HG03064 (cell line): Measurements from ENCODE around the gene MUC5B.
"Not testable (repeated sequence)": the region's sequence is repeated elsewhere in the genome, so short reads cannot be mapped to it uniquely, and the experiment has no call there.

Experiments
- ATAC-seq: cut with Tn5 transposase; IDR thresholded peaks from one replicate; pipeline ENCODE4 v1.9.1; 2021; ENCODE audit warnings: low read depth; ENCODE audit not compliant: unreplicated experiment

Gene MUC5B

DNA sequence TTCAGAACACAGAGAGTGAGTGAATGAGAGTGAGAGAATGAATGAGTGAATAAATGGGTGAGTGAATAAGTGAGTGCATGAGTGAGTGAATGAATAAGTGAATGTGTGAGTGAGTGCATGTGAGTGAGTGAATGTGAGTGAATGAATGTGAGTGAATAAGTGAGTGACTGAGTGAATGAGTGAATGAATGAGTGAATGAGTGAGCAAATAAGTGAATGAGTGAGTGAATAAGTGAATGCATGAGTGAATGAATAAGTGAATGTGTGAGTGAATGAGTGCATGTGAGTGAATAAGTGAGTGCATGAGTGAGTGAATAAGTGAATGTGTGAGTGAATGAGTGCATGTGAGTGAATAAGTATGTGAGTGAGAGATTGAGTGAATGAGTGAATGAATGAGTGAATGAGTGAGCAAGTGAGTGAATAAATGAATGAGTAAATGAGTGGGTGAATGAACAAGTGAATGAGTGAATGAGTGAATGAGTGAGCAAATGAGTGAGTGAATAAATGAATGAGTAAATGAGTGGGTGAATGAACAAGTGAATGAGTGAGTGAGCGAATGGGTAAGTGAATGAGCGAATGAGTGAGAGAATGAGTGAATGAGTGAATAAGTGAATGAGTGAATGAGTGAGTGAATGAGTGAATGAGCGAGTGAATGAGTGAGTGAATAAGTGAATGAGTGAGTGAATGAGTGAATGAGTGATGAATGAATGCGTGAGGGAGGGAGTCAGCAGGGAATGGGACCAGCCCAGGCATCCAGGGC, 21.3 kb upstream of the MUC5B start:
- no peak for ATAC-seq

GRCh38 chr11:1202154-1202775, 20.6 kb upstream of the MUC5B start:
- no peak for ATAC-seq

DNA sequence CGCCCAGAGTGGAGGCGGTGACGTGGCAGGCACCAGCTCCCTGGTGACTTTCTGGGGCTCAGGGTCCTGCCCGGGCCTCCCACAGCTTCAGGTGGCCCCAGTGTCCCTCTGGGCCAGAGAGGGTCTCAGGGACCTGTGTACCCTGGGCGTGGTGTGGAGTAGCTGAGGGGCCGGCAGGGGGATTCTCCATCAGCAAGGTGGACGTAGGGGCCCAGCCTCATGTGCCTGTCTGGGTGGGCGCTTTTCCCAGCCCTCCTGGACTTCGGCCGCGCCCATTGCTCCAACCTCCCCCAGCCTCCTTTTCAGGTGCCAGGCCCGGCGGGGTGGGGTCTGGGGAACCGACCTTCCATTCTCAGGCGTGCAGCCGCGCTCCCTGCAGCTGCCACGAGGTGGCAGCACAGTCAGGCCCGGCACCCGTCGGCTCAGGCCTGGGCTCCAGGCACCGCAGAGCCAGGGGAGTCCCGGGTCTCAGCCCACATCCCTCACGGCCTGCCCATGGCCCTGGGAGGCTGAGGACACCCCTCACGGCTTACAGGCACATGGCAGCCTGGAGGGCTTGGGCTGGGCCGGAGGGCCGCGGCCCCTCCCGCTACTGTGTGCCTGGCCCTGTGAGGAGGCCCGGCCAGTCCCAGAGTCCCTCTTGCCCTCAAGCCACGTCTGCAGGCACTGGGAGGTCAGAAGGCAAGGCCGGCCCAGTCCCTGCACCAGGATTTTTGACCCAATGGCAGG, 19.9 kb upstream of the MUC5B start:
- no peak for ATAC-seq

- no peak for ATAC-seq
Measured at GRCh38 chr11:1203505-1204271, 19.2 kb upstream of the MUC5B start.

GRCh38 chr11:1204381-1205101, 18.3 kb upstream of the MUC5B start:
- no peak for ATAC-seq

DNA sequence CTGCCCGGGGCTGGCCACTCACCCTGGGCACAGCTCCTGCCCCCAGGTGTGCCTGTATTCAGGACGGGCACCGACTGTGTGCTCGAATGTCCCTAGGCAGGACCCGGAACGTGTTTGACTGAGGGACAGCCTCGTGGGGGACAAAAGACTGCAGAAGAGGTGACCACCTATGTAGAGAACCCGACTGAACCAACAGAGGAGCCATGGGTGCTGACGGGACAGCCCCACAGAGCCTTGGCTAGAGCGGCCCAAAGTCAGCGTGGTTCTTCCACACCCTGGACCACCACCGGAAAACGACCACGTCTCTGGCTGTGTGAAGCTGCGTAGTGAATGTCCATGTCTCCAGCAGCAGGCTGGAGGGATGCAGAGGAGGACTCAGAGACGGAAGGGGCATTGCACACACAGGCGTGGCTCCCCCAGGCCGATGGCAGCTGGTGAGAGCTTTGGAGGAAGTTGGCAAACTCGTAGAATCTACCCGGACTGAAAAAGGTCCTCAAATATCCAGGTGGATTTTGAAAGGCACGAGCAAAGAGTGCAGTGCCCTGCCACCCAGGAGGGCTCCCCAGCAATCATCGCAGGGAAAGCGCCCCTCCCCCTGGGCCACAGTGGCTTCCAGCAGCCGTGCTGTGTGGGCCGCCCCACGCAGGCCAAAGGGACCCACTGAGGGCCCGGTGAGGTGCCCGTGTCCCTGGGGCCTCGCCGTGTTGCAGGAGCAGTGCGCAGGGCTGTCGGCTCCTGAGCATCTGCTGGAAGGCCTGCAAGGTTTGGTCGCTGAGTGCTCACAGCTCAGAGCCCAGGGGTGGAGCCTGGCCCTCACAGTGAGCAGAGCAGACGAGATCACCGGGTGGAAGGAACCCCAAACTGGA, 17.5 kb upstream of the MUC5B start:
- ATAC-seq: no peak

GRCh38 chr11:1205987-1206331, 16.9 kb upstream of the MUC5B start:
- no peak for ATAC-seq

DNA sequence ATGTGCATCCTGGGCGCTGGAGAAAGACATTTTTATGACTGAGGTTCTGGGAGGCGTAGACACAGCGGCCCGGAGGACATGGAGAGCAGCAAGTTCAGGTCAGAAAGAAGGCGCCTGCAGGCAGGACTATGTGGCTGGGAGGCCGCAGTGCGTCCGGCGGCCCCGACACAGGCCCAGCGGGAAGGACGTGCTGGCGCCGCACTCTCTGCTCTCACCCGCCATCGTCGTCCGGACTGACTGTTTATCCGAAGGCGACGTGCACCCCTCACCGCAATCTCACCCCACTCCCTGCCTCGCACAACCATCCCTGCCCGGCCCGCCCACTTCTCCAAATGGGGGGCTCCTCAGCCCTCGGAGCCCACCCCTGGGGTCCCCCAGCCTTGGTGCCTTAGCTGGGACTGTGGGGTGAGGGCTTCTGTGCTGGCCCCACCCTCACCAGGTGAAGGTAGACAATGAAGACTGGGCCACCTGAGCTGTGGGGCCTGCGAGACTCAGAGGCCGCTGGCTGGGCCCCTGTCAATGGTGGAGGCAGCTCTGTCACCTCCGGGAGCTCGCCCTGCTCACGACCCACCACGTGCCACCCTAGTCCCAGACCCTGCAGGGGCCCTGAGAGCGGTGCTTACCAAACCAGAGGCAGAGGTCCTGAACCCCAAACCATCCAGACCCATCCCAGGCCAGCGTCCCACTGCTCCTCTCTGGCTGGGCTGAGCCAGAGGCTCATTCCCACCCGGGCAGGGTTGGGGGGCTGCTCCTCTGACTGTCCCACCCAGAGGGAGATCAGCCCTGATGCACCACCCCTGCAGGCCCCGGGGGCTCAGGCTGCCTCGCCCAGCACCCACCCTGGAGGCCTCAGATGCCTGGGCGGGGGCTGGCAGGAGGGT, 16.2 kb upstream of the MUC5B start:
- ATAC-seq: no peak

DNA sequence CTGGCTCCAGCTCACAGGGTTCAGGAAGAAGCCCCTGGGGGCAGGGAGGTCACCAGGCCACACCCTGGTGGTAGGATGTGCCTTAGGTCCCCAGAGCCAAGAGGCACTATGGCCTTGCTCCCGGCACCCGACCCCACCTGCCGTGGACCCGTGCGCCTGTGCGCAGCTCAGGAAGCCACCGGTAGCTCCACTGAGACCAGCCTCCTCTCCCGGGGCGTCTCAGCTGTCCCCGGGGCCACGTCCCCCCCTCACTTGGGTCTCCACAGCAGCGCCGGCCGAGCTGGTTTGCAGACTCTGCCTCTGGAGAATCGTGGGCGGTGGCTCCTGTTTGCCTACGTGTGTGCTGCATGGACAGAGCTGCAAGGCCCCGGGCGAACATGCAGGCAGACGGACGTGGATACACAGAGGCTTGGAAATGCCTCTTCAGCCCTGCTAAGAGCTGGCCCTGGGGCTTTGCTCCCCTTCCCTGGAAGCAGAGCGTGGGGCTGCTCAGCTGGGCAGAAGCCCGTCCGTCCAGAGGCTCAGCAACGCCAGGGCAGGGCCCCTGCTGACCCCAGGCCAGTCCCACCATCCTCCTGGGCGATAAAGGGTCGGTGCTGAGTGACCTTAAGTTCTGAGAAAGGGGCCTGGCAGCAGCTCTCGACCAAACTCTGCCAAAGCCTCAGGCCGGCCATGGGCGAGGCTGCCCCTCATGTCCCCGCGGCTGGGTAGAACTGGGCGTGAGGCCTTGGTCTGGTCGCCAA, 15.3 kb upstream of the MUC5B start:
- ATAC-seq: no peak

- ATAC-seq: no peak
Measured at GRCh38 chr11:1208144-1208393, 14.8 kb upstream of the MUC5B start.

DNA sequence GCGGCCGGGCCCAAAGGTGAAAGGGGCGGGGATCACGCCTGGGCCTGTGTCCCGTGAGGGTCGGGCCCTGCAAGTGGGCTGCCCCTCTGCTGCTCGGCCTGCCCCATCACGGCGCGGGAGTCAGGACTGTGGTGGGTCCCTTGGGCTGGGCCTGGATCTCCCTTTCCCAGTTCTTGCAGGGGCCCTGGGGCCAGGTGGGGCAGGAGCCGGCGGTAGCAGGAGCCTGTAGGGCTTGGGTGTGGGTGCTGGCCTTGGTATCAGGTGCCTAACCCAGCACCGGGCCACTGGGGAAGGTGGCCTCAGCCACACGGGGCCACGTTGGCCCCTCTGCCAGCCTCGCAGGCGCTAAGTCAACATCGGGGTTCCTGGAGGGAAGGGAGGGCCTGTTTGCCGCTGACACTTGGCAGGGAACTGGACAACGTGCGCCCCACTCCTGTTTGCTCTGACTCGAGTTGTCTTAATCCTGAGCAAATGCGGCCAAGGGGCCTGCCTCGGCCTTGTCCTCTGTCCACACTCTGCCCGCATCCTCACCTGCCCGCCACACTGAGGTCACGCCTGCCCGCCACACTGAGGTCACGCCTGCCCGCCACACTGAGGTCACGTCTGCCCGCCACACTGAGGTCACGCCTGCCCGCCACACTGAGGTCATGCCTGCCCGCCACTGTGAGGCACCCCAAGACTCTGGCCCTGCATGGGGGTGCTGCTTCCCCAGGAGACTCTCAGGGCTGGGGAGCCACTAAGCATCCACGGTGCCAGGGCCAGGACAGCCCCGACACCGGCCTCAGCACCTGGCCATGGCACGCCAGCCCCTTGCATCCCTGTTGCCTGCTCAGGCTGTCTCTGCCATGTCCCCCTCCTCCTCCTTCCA, 14.2 kb upstream of the MUC5B start:
- ATAC-seq: no peak

- no peak for ATAC-seq
Measured at GRCh38 chr11:1209371-1210057, 13.4 kb upstream of the MUC5B start.

GRCh38 chr11:1211838-1212237, 11.0 kb upstream of the MUC5B start:
- ATAC-seq: no peak

- not testable (repeated sequence) for ATAC-seq
Measured at GRCh38 chr11:1215826-1216225, 7.0 kb upstream of the MUC5B start.

DNA sequence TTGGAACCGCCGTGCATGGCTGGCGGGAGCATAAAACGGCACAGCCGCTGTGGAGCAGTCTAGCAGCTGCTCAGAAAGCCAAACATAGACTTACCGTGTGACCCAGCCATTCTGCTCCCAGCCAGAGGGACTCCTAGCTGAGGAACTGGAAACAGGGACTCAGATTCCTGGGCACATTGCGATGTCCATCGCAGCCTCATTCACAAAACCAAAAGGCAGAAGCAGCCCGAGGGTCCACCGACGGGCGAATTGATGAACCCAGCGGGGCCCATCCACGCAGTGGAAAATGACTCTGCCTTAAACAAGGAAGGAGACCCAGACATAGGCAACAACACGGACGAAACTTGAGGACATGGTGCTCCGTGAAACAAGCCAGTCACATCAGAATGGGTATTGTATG, 5.7 kb upstream of the MUC5B start:
- no peak for ATAC-seq

- ATAC-seq: no peak
Measured at GRCh38 chr11:1218256-1218787, 4.5 kb upstream of the MUC5B start.
